Breast epithelium (tissue), 4 donors: ENCODE data around the gene FLT4. TPM values are rescaled to one million over a fixed set of nuclear protein-coding genes. Genes with fewer than 3 reads are reported as not detected.

Source experiments
- DNase-seq, 2 donors: peaks; one replicate each; pipeline ENCODE4 v3.0.0-alpha.2; 2019; ENCODE audit warnings: low spot score in 2 of 2
- H3K27ac ChIP-seq, 2 donors: fragments of 200-600 bp; sonication (generic) in 1 of 2; one replicate each; pipeline ENCODE4 v1.5.1; 2016 to 2019; ENCODE audit warnings: mild to moderate bottlenecking in 1 of 2
- H3K27me3 ChIP-seq, 2 donors: fragments of 200-600 bp; sonication (generic) in 1 of 2; one replicate each; pipeline versions ENCODE4 v1.5.1 to v1.6.0; 2017 to 2019; ENCODE audit warnings: control low read depth in 1 of 2, mild to moderate bottlenecking in 1 of 2
- H3K36me3 ChIP-seq: fragments of 200-600 bp; one replicate; pipeline ENCODE4 v1.5.1; 2019
- H3K4me1 ChIP-seq, 2 donors: fragments of 200-600 bp; sonication (generic); one replicate each; pipeline ENCODE4 v1.5.1; 2016 to 2019; ENCODE audit warnings: control low read depth in 1 of 2
- H3K4me3 ChIP-seq, 3 donors: fragments of 200-600 bp; sonication (generic); 1 replicate in 2 of 3; 2 replicates in 1 of 3; pipeline ENCODE4 v1.5.1; 2016 to 2019; ENCODE audit warnings: mild to moderate bottlenecking in 3 of 3, moderate library complexity in 2 of 3
- H3K9me3 ChIP-seq, 2 donors: fragments of 200-600 bp; sonication (generic) in 1 of 2; one replicate each; pipeline ENCODE4 v1.5.1; 2016 to 2019; ENCODE audit warnings: control low read depth in 1 of 2
- CTCF ChIP-seq, 3 donors: fragments of 450-650 bp; IDR thresholded peaks; one replicate each; pipeline ENCODE4 v1.5.1; 2016 to 2017; ENCODE audit warnings: antibody characterized with exemption in 3 of 3, mild to moderate bottlenecking in 3 of 3, moderate library complexity in 3 of 3
- POLR2A ChIP-seq: fragments of 450-650 bp; IDR thresholded peaks from one replicate; pipeline ENCODE4 v1.6.1; 2016; ENCODE audit warnings: antibody characterized with exemption, mild to moderate bottlenecking, moderate library complexity
- POLR2AphosphoS5 ChIP-seq, 3 donors: sonication (generic); formaldehyde crosslinking; IDR thresholded peaks; one replicate each; pipeline ENCODE4 v1.6.1; 2017; ENCODE audit warnings: antibody characterized with exemption in 3 of 3
- intact Hi-C: fragments of 100-400 bp; cut with DNase I; formaldehyde crosslinking; loops from one replicate; pipeline ENCODE4 v1.15.1; 2023; ENCODE audit warnings: low total_unique reads
- total RNA-seq, 3 donors: library from RNA; depleted of rRNA; stranded (reverse); fragments of >200 nt; gene quantifications; one replicate each; pipeline ENCODE4 v1.1.0, GENCODE V29; 2016

FLT4 gene
- total RNA-seq, 3 donors from 2014 or later, result 4.3 to 35.7 (median 7.9) TPM

GRCh38 chr5:180628827-180629750 lies 20.3 kb downstream of the FLT4 start:
- no peak for DNase-seq
- Histone ChIP-seq H3K9me3 (no peaks in the 10 kb centered on the region), H3K4me1 (no peaks in the 10 kb centered on the region), H3K27ac (no peak overlapping the region), H3K36me3 (no peaks in the 10 kb centered on the region), H3K27me3 (no peaks in the 10 kb centered on the region), H3K4me3 (no peak overlapping the region)
- intact Hi-C loops, result no loop called here
- no peak for TF ChIP-seq CTCF (IDR thresholded peaks at IDR 0.05)
- TF ChIP-seq POLR2A, result no peak
- TF ChIP-seq POLR2AphosphoS5 (IDR thresholded peaks at IDR 0.05), result no peak

- intact Hi-C loops, result no loop called here
- Histone ChIP-seq H3K4me1 (no peaks in the 10 kb centered on the region), H3K27ac (no peak overlapping the region), H3K27me3 (no peaks in the 10 kb centered on the region), H3K36me3 (no peaks in the 10 kb centered on the region), H3K4me3 (no peak overlapping the region), H3K9me3 (no peaks in the 10 kb centered on the region)
- TF ChIP-seq POLR2AphosphoS5 (IDR thresholded peaks at IDR 0.05) (no peak), CTCF (IDR thresholded peaks at IDR 0.05) (no peak), POLR2A (no peak)
- DNase-seq, result no peak
Observed at GRCh38 chr5:180628211-180628610, 21.2 kb downstream of the FLT4 start.

- intact Hi-C loops, result no loop called here
- Histone ChIP-seq H3K36me3 (no peaks in the 10 kb centered on the region), H3K9me3 (no peaks in the 10 kb centered on the region), H3K4me3 (no peak overlapping the region), H3K4me1 (no peaks in the 10 kb centered on the region), H3K27ac (no peak overlapping the region), H3K27me3 (no peaks in the 10 kb centered on the region)
- no peak for DNase-seq
- no peak for TF ChIP-seq POLR2AphosphoS5 (IDR thresholded peaks at IDR 0.05)
- no peak for TF ChIP-seq POLR2A
- TF ChIP-seq CTCF (IDR thresholded peaks at IDR 0.05), result no peak
Observed at GRCh38 chr5:180627386-180628120, 21.8 kb downstream of the FLT4 start.

GRCh38 chr5:180626661-180627385 lies 22.6 kb downstream of the FLT4 start:
- H3K27me3 ChIP-seq, result no peaks in the 10 kb centered on the region
- TF ChIP-seq CTCF (IDR thresholded peaks at IDR 0.05), result no peak
- TF ChIP-seq POLR2AphosphoS5 (IDR thresholded peaks at IDR 0.05), result no peak
- no peak for TF ChIP-seq POLR2A
- H3K9me3 ChIP-seq, result no peaks in the 10 kb centered on the region
- no peak overlapping the region for H3K27ac ChIP-seq
- H3K4me1 ChIP-seq, result no peaks in the 10 kb centered on the region
- intact Hi-C loops, result no loop called here
- no peaks in the 10 kb centered on the region for H3K36me3 ChIP-seq
- no peak overlapping the region for H3K4me3 ChIP-seq
- no peak for DNase-seq
